Measurements from ENCODE around the gene EIPR1. TPM values are rescaled to one million over a fixed set of nuclear protein-coding genes. Genes with fewer than 3 reads are reported as not detected.
A peak's percentile ranks its signal among the peaks of the same experiment; 100 is the strongest.

Gene EIPR1
- total and polyA plus RNA-seq, 2 of the 4 experiments (the other 2 are of a cell fraction) = 46.5 to 67.4 TPM

GRCh38 chr2:3159782-3160545 is 217.7 kb downstream of the EIPR1 start:
- Histone ChIP-seq H2AK5ac (ENCODE audit: low read depth, low read length) (no peak overlapping the region), H3K27me3 (ENCODE audit: control insufficient read depth, insufficient read depth, low read length) (no peaks in the 10 kb centered on the region), H3K9me1 (ENCODE audit: insufficient read depth, low read length) (0 out of 2 replicates have a peak, but pooled peaks cover 5% of the 10 kb centered on the region), H3K36me3 (ENCODE audit: control insufficient read depth, insufficient read depth, low read length) (no peaks in the 10 kb centered on the region), H3K23ac (ENCODE audit: low read depth, low read length) (no peak overlapping the region), H4K20me1 (ENCODE audit: insufficient read depth, low read length) (no peaks in the 10 kb centered on the region), H2BK5ac (ENCODE audit: low read depth, low read length, poor library complexity, severe bottlenecking) (no peak overlapping the region), H2BK15ac (ENCODE audit: low read depth, low read length) (no peak overlapping the region), H3K14ac (replicated peaks; ENCODE audit: low read depth, low read length) (no peak overlapping the region), H3K4me2 (ENCODE audit: low read depth, low read length) (no peak overlapping the region), H3K9me3 (ENCODE audit: control insufficient read depth, insufficient read depth, low read length) (peaks cover 10% of the 10 kb centered on the region; the same call in 1 of the 2 replicates), H4K5ac (ENCODE audit: low read depth, low read length) (no peak overlapping the region), H3K56ac (ENCODE audit: extremely low read depth, insufficient read depth, low read length) (no peak overlapping the region), H3K27ac (ENCODE audit: insufficient read depth, low read length) (no peak overlapping the region), H2BK120ac (ENCODE audit: low read depth, low read length) (no peak overlapping the region), H2BK20ac (ENCODE audit: low read depth, low read length) (no peak overlapping the region), H3K9ac (ENCODE audit: low read depth, low read length) (no peak overlapping the region), H2AFZ (replicated peaks; ENCODE audit: low read length, poor library complexity) (peak overlapping the region; percentile 26), H3K4me3 (ENCODE audit: insufficient read depth, low read depth, low read length) (no peak overlapping the region), H3K79me1 (ENCODE audit: low read depth in 1 of 2, low read length in 2 of 2) (no peaks in the 10 kb centered on the region), H3K4ac (ENCODE audit: low read depth, low read length) (no peak overlapping the region), H4K91ac (ENCODE audit: insufficient read depth, low read depth, low read length) (no peak overlapping the region), H4K8ac (ENCODE audit: low read depth in 2 of 2, low read length in 2 of 2) (no peak overlapping the region), H3K4me1 (ENCODE audit: control insufficient read depth, insufficient read depth, low read length) (no peaks in the 10 kb centered on the region), H2AK9ac (replicated peaks; ENCODE audit: low read depth, low read length, poor library complexity) (no peak overlapping the region), H3K18ac (ENCODE audit: low read depth, low read length) (no peak overlapping the region)
- DNase-seq (no peak), ATAC-seq (ENCODE audit: low read depth) (no peak)
- WGBS, 2 experiments (ENCODE audit: extremely low coverage in 2 of 2, insufficient read length in 1 of 2) = 100% methylated on average over 1 of the region's 23 CpGs; no CpG with 5 or more reads in 1 of the 2 experiments
- dilution Hi-C loops (cut with HindIII; ENCODE audit: low sequenced_read_pairs, unreplicated experiment) (no loop called here), in situ Hi-C loops (cut with MboI; ENCODE audit: low sequenced_read_pairs) (no loop called here), intact Hi-C loops (cut with micrococcal nuclease) (no loop called here)
- no TSS peak for BruUV-seq (replicated peaks)
- ChIA-PET POLR2A (ENCODE audit: unreplicated experiment) (no interaction called here), CTCF (no interaction called here)
- TF ChIP-seq FOS (IDR thresholded peaks at IDR 0.05; ENCODE audit: low read depth, low read length) = no peak
- no peak for TF ChIP-seq MXI1 (IDR thresholded peaks at IDR 0.05; ENCODE audit: borderline replicate concordance, low read depth, low read length)
- TF ChIP-seq BHLHE40 (IDR thresholded peaks at IDR 0.05; ENCODE audit: low read depth, low read length) = no peak
- TF ChIP-seq CEBPB (IDR thresholded peaks at IDR 0.05; ENCODE audit: low read depth, low read length) = no peak
- TF ChIP-seq, protein P1, sequence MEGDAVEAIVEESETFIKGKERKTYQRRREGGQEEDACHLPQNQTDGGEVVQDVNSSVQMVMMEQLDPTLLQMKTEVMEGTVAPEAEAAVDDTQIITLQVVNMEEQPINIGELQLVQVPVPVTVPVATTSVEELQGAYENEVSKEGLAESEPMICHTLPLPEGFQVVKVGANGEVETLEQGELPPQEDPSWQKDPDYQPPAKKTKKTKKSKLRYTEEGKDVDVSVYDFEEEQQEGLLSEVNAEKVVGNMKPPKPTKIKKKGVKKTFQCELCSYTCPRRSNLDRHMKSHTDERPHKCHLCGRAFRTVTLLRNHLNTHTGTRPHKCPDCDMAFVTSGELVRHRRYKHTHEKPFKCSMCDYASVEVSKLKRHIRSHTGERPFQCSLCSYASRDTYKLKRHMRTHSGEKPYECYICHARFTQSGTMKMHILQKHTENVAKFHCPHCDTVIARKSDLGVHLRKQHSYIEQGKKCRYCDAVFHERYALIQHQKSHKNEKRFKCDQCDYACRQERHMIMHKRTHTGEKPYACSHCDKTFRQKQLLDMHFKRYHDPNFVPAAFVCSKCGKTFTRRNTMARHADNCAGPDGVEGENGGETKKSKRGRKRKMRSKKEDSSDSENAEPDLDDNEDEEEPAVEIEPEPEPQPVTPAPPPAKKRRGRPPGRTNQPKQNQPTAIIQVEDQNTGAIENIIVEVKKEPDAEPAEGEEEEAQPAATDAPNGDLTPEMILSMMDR (conservative IDR thresholded peaks at IDR 0.05; ENCODE audit: low read depth, low read length) = no peak
- TF ChIP-seq RCOR1 (IDR thresholded peaks at IDR 0.05; ENCODE audit: insufficient replicate concordance, low read length) = no peak
- no peak for TF ChIP-seq MAFK (IDR thresholded peaks at IDR 0.05; ENCODE audit: low read depth, low read length)
- no peak for TF ChIP-seq MAZ (IDR thresholded peaks at IDR 0.05; ENCODE audit: borderline replicate concordance, low read depth, low read length)
- no peak for TF ChIP-seq RFX5 (IDR thresholded peaks at IDR 0.05; ENCODE audit: low read depth, low read length)
- TF ChIP-seq CHD1 (IDR thresholded peaks at IDR 0.05; ENCODE audit: low read depth, low read length) = no peak
- TF ChIP-seq POLR2A (IDR thresholded peaks at IDR 0.05; ENCODE audit: low read depth, low read length) = no peak
- no peak for TF ChIP-seq NFE2L2 (IDR thresholded peaks at IDR 0.05; ENCODE audit: low read depth, low read length)

Measured in IMR-90 (cell line).